HUES6 (cell line): ENCODE measurements around the gene DCST1.

Source experiments
- H3K27ac ChIP-seq: 2 replicates; pipeline ENCODE4 v1.7.0; 2013; ENCODE audit warnings: low read depth, mild to moderate bottlenecking, low read length, inconsistent platforms
- H3K27me3 ChIP-seq: 2 replicates; pipeline ENCODE4 v1.6.1; 2013; ENCODE audit warnings: low read length; ENCODE audit not compliant: control insufficient read depth, insufficient read depth
- H3K36me3 ChIP-seq: 2 replicates; pipeline ENCODE4 v1.6.1; 2013; ENCODE audit warnings: low read length; ENCODE audit not compliant: control insufficient read depth, insufficient read depth
- H3K4me1 ChIP-seq: 2 replicates; pipeline ENCODE4 v1.6.1; 2013; ENCODE audit warnings: low read length; ENCODE audit not compliant: control insufficient read depth, insufficient read depth
- H3K4me3 ChIP-seq: 2 replicates; pipeline ENCODE4 v1.5.1; 2013; ENCODE audit warnings: low read depth, low read length
- H3K9ac ChIP-seq: one replicate; pipeline ENCODE4 v1.6.1; 2013; ENCODE audit warnings: mild to moderate bottlenecking, low read length
- H3K9me3 ChIP-seq: 2 replicates; pipeline ENCODE4 v1.6.1; 2013; ENCODE audit warnings: low read depth, low read length; ENCODE audit not compliant: control insufficient read depth, insufficient read depth

DCST1 gene

GRCh38 chr1:155016231-155016831 is 17.3 kb upstream of the DCST1 start:
- Histone ChIP-seq H3K9ac (no peak overlapping the region), H3K9me3 (no peaks in the 10 kb centered on the region), H3K36me3 (peaks cover 27% of the 10 kb centered on the region), H3K27ac (peak overlapping the region; percentile 75; the same call in 1 of the 2 replicates), H3K4me1 (peaks cover 30% of the 10 kb centered on the region), H3K4me3 (0 out of 2 replicates have a peak overlapping the region, but pooled peaks have one; percentile 62), H3K27me3 (no peaks in the 10 kb centered on the region)

GRCh38 chr1:155017041-155017945 is 16.3 kb upstream of the DCST1 start:
- H3K9ac ChIP-seq, result peak overlapping the region; percentile 47
- peaks cover 27% of the 10 kb centered on the region for H3K36me3 ChIP-seq
- peaks cover 21% of the 10 kb centered on the region for H3K4me1 ChIP-seq
- no peaks in the 10 kb centered on the region for H3K9me3 ChIP-seq
- H3K27ac ChIP-seq, result peak overlapping the region; percentile 75; the same call in 1 of the 2 replicates
- peak overlapping the region; percentile 62 for H3K4me3 ChIP-seq
- no peaks in the 10 kb centered on the region for H3K27me3 ChIP-seq

GRCh38 chr1:155017946-155018316 is 15.7 kb upstream of the DCST1 start:
- peak overlapping the region; percentile 62 for H3K4me3 ChIP-seq
- peaks cover 27% of the 10 kb centered on the region for H3K36me3 ChIP-seq
- H3K9me3 ChIP-seq, result no peaks in the 10 kb centered on the region
- peak overlapping the region; percentile 30 for H3K9ac ChIP-seq
- H3K27ac ChIP-seq, result no peak overlapping the region
- H3K4me1 ChIP-seq, result peaks cover 15% of the 10 kb centered on the region
- H3K27me3 ChIP-seq, result no peaks in the 10 kb centered on the region

GRCh38 chr1:155018617-155019348 is 14.8 kb upstream of the DCST1 start:
- Histone ChIP-seq H3K9me3 (no peaks in the 10 kb centered on the region), H3K27me3 (no peaks in the 10 kb centered on the region), H3K4me3 (no peak overlapping the region), H3K36me3 (peaks cover 26% of the 10 kb centered on the region), H3K9ac (no peak overlapping the region), H3K4me1 (peaks cover 12% of the 10 kb centered on the region), H3K27ac (no peak overlapping the region)

GRCh38 chr1:155019377-155020245 is 14.0 kb upstream of the DCST1 start:
- H3K4me3 ChIP-seq, result no peak overlapping the region
- peaks cover 12% of the 10 kb centered on the region for H3K4me1 ChIP-seq
- no peaks in the 10 kb centered on the region for H3K27me3 ChIP-seq
- H3K9ac ChIP-seq, result no peak overlapping the region
- H3K9me3 ChIP-seq, result no peaks in the 10 kb centered on the region
- H3K36me3 ChIP-seq, result peaks cover 17% of the 10 kb centered on the region
- no peak overlapping the region for H3K27ac ChIP-seq

- Histone ChIP-seq H3K4me1 (peaks cover 12% of the 10 kb centered on the region), H3K9ac (no peak overlapping the region), H3K27me3 (no peaks in the 10 kb centered on the region), H3K36me3 (no peaks in the 10 kb centered on the region), H3K4me3 (no peak overlapping the region), H3K27ac (no peak overlapping the region), H3K9me3 (no peaks in the 10 kb centered on the region)
Observed at GRCh38 chr1:155022136-155022926, 11.3 kb upstream of the DCST1 start.

- no peak overlapping the region for H3K4me3 ChIP-seq
- peaks cover 9% of the 10 kb centered on the region for H3K4me1 ChIP-seq
- no peaks in the 10 kb centered on the region for H3K36me3 ChIP-seq
- no peaks in the 10 kb centered on the region for H3K27me3 ChIP-seq
- H3K9me3 ChIP-seq, result no peaks in the 10 kb centered on the region
- no peak overlapping the region for H3K9ac ChIP-seq
- H3K27ac ChIP-seq, result no peak overlapping the region
Observed at GRCh38 chr1:155022927-155023236, 10.7 kb upstream of the DCST1 start.

- H3K27me3 ChIP-seq, result no peaks in the 10 kb centered on the region
Observed at GRCh38 chr1:155023627-155024026, 10.0 kb upstream of the DCST1 start.

GRCh38 chr1:155024315-155024714 is 9.3 kb upstream of the DCST1 start:
- Histone ChIP-seq H3K27me3 (no peaks in the 10 kb centered on the region), H3K9me3 (no peaks in the 10 kb centered on the region), H3K4me3 (no peak overlapping the region), H3K4me1 (peaks cover 5% of the 10 kb centered on the region; the same call in 1 of the 2 replicates), H3K9ac (no peak overlapping the region), H3K36me3 (no peaks in the 10 kb centered on the region), H3K27ac (no peak overlapping the region)

More at GRCh38 chr1:155023627-155024026, 10.0 kb upstream of the DCST1 start:
- no peaks in the 10 kb centered on the region for H3K36me3 ChIP-seq
- no peaks in the 10 kb centered on the region for H3K9me3 ChIP-seq
- H3K9ac ChIP-seq, result no peak overlapping the region
- H3K27ac ChIP-seq, result no peak overlapping the region
- peaks cover 5% of the 10 kb centered on the region; the same call in 1 of the 2 replicates for H3K4me1 ChIP-seq
- H3K4me3 ChIP-seq, result no peak overlapping the region

GRCh38 chr1:155026154-155026553 is 7.5 kb upstream of the DCST1 start:
- Histone ChIP-seq H3K4me3 (no peak overlapping the region), H3K4me1 (peaks cover 5% of the 10 kb centered on the region; the same call in 1 of the 2 replicates), H3K27ac (no peak overlapping the region), H3K9ac (no peak overlapping the region), H3K27me3 (no peaks in the 10 kb centered on the region), H3K36me3 (no peaks in the 10 kb centered on the region), H3K9me3 (no peaks in the 10 kb centered on the region)
